ENCODE measurements around the gene CYFIP2.
"Not testable (repeated sequence)": the region's sequence is repeated elsewhere in the genome, so short reads cannot be mapped to it uniquely, and the experiment has no call there.

Gene CYFIP2

DNA sequence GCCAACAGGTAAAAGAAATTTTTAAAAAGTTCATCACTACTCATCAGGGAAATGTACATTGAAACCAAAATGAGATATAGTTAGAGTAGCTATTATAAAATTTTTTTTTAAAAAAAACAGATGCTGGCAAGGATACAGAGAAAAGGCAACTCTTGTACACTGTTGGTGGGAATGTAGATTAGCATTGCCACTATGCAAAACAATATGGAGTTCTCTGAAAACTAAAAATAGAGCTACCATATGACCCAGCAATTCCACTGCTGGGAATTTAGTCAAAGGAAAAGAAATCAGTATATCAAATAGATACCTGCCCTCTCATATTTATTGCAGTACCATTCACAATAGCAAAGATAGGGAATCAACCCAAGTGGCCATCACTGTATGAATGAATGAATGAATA, 149.9 kb downstream of the CYFIP2 start:
- DNase-seq: no peak

DNA sequence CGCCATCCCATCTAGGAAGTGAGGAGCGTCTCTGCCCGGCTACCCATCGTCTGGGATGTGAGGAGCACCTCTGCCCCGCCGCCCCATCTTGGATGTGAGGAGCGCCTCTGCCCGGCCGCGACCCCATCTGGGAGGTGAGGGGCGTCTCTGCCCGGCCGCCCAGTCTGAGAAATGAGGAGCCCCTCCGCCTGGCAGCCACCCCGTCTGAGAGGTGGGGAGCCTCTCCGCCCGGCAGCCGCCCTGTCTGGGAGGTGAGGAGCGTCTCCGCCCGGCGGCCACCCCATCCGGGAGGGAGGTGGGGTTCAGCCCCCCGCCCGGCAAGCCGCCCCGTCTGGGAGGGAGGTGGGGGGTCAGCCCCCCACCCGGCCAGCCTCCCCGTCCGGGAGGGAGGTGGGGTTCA, 153.6 kb downstream of the CYFIP2 start:
- DNase-seq: not testable (repeated sequence)

GRCh38 chr5:157429920-157430319, 164.0 kb downstream of the CYFIP2 start:
- not testable (repeated sequence) for DNase-seq

DNA sequence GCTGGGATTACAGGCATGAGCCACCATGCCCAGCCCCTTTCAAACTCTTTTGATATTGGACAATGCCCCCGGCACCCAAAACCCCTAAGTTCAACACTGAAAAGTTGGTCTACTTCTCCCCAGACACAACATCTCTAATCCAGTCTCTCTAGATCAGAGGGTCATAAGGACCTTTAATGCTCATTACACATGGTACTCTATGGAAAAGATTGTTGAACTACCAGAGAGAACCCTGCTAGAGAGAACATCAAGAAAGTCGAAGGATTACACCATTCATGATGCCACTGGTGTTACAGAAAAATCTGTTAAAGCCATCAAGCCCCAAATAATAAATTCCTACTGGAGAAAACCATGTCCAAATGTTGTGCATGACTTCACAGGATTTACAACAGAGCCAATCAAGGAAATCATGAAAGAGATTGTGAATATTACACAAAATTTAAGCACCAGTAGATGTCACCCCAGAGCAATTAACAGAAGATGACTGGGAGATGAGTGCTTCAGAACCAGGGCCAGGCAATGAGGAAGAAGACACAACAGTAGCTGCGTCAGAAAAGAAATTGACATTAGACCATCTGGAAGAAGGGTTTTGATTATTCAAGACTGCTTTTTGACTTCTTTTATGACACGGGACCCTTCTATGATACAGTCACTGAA, 165.7 kb downstream of the CYFIP2 start:
- DNase-seq: peak; percentile 51

DNA sequence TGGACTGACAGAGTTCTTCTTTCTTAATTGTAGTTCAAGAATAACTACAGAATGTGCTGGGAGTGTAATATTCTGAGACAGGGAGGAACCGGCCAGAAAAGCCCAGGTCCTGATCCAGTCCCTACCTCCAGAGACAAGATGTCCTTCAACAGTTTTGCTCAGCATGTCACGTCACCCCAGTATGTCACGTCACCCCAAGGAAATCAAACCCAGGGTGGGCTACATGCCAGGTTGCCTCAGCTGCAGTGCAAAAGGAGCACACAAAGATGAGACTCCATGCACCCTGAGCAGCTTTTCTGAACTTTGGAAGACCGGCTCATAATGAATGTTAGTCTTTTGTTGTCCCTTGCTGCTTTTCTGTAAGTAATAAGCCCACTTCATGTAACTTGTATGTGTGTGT, 168.2 kb downstream of the CYFIP2 start:
- DNase-seq: no peak

DNA sequence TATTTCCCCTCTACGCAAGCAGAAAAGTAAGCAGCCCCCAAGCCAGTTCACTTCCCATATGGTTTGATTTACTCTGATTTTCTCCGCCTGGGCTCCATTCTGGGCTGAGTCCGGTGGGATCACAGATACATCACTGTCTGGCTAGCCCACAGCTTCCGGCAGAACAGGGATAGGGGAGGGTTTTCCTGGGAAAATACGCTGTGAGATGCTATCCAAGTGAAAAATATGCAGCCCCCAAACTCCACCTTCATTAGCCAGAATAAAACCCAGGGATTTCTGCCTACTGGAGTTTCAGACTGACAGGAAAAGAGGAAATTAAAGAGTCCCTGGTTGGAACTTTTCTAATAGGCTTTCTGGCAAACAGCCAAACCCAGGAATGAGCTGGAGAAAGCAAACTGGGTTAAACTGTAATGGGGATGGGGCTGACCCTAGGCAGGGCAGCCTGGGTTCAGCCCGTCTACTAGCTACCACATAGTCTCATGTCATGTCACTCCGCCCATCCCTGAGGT, 177.2 kb downstream of the CYFIP2 start:
- DNase-seq: peak; percentile 68

- no peak for DNase-seq
Observed at GRCh38 chr5:157444224-157444623, 178.3 kb downstream of the CYFIP2 start.
